SK-N-MC (cell line): ENCODE data around the gene SLC35D2.

Experiments
- EZH2 ChIP-seq: fragments of 200-600 bp; sonication (generic); IDR thresholded peaks from one replicate; pipeline ENCODE4 v1.6.1; 2017; ENCODE audit warnings: antibody characterized with exemption
- FOXP2 ChIP-seq: optimal IDR thresholded peaks from 2 replicates; pipeline ENCODE3; 2011; ENCODE audit warnings: mild to moderate bottlenecking, moderate library complexity; ENCODE audit not compliant: insufficient read depth; ENCODE audit errors: extremely low read length, control extremely low read depth

GRCh38 chr9:96344458-96345180, 38.9 kb downstream of the SLC35D2 start:
- TF ChIP-seq FOXP2 (no peak), EZH2 (no peak)
